ENCODE measurements around the gene VAC14. TPM values are rescaled to one million over a fixed set of nuclear protein-coding genes. Genes with fewer than 3 reads are reported as not detected.
A peak's percentile ranks its signal among the peaks of the same experiment; 100 is the strongest.

The VAC14 gene
- total RNA-seq, 1 donor from 2014 or later: 74.0 TPM

GRCh38 chr16:70709457-70709856 is 91.5 kb downstream of the VAC14 start:
- no peak for DNase-seq (ENCODE audit: low read depth)

GRCh38 chr16:70708366-70709246 is 92.4 kb downstream of the VAC14 start:
- DNase-seq (ENCODE audit: low read depth): peak; percentile 63

GRCh38 chr16:70706948-70707465 is 94.0 kb downstream of the VAC14 start:
- peak; percentile 41 for DNase-seq (ENCODE audit: low read depth)

DNA sequence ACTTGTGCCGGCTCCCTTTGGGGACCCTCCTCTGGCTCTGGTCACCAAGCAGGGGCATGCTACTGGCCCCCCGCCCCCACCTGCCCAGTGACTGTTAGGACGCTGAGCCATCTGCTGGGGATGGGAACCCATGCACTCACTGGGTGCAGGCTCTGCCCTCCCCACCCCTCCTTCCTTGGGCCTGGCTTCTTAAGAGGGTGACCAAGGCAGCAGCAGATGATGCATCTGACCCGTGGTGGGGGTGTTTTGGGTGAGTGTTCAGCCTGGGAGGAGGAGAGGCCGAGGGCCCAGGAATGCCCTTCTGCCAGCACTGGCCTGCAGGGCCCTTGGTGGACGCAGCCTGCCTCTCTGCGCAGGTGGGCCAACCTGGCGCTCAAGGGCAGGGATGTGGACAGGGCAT is 95.9 kb downstream of the VAC14 start:
- DNase-seq (ENCODE audit: low read depth): peak; percentile 61

DNA sequence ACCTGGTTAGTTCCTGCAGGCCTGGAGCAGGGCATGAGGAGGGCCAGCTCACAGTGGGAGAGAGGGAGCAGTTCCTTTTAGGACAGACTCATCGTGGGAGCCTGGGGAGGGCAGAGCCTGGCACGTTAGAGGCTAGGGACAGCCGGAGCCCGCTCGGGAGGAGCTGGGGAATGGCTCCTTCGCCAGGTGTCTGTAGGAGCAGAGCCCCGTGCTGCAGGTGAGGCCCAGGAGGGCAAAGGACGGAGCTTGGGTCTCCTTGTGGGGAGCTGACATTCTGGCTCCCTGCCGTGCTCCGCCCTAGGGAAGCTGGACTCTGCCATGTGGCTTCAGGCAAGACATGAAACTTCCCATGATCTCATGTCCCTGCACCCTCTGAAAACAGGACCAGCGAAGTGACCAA is 96.4 kb downstream of the VAC14 start:
- DNase-seq (ENCODE audit: low read depth): peak; percentile 65

- peak; percentile 33 for DNase-seq (ENCODE audit: low read depth)
These were observed 97.0 kb downstream of the VAC14 start for GRCh38 chr16:70703835-70704381.

GRCh38 chr16:70703041-70703834 is 97.7 kb downstream of the VAC14 start:
- peak; percentile 99 for DNase-seq (ENCODE audit: low read depth)

DNA sequence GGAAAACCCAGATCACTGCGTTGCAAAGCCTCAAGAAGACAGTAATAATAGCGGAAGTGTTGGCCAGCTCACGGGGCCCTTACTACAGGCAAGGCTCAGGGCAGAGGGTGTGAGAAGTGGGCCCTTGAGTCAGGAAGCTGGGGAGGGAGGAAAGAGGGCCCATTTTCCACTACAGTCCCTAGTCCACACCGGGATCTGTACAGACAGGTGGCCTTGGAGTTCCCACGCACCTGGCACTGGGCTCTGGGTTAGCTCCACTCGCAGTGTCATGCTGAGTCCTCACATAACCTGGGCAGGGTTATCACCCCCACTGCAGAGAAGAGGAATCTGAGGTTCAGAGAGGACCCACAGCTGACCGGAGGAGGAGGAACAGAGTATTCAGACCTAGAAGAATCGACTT is 98.3 kb downstream of the VAC14 start:
- no peak for DNase-seq (ENCODE audit: low read depth)

DNA sequence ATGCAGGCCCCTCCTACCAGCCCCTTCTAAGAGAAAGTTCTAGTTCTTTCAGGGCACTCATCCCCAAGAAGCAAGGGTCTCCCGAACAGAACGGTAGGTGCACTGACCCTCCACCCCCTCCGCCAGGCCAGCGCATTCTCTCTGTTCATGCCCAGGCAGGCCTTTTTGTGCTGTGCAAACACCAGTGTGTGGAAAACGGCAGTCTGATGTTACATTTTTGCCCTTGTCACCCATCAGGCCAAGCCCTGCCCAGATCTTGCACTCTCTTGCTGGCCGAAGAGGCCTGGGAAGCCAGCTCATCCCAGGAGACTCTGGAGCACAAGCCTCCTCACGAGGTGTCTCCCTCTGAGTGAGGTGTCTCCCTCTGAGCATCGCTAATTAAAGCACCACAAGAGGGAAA is 99.0 kb downstream of the VAC14 start:
- DNase-seq (ENCODE audit: low read depth): no peak

DNA sequence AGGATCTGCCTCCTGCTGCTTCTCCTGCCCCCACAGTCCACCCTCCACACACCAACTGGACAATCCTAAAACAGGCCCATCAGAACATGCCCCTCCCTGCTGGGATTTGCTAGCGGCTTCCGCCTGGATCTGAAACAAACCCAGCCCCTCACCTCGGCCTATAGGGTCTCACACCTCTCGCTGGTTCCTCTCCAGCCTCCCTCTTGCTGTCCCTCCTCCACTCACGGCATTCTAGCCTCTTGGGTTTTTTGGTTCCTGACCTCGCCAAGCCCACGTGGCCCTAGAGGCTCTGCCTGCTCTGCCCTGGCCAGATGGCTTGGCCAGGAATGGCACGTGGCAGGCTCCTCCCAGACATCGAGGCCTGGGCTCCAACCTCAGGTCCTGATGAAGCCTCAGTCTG is 99.4 kb downstream of the VAC14 start:
- peak; percentile 92 for DNase-seq (ENCODE audit: low read depth)

- DNase-seq (ENCODE audit: low read depth): peak; percentile 94
These were observed 99.9 kb downstream of the VAC14 start for GRCh38 chr16:70701036-70701435.

- peak; percentile 99 for DNase-seq (ENCODE audit: low read depth)
These were observed 100.6 kb downstream of the VAC14 start for GRCh38 chr16:70700101-70701020.

- DNase-seq (ENCODE audit: low read depth): no peak
These were observed 101.3 kb downstream of the VAC14 start for GRCh38 chr16:70699696-70700095.

GRCh38 chr16:70698901-70699300 is 102.1 kb downstream of the VAC14 start:
- peak; percentile 88 for DNase-seq (ENCODE audit: low read depth)

DNA sequence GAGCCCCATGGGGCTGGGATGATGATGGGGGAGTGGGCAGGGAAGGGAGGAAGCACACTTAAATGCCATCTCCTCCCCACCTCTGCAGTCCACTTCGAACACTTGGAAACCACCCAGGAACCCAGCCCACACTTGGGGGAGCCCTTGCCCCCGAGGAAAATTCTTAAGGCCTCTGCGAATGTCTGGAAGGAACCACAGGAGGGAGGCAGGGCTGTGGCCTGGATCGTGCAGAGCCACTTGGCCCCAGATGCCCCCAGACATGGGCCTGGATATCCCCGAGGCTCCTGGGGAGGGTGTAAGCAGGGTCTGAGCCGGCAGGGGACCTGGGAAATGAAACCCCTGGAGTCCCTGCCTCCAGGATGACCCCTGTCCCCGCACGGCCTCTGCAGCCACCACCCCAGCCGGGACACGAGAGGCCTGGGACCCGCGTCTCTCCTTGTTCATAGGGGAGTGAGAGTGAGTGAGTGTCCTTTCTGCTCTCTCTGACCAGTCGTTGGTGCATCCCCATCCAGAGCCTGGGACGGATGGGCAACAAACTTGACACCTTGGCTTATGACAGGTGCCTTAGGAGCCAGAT is 103.3 kb downstream of the VAC14 start:
- DNase-seq (ENCODE audit: low read depth): peak; percentile 92

GRCh38 chr16:70696952-70697593 is 103.9 kb downstream of the VAC14 start:
- DNase-seq (ENCODE audit: low read depth): peak; percentile 77

- DNase-seq (ENCODE audit: low read depth): no peak
These were observed 104.6 kb downstream of the VAC14 start for GRCh38 chr16:70696355-70696754.

DNA sequence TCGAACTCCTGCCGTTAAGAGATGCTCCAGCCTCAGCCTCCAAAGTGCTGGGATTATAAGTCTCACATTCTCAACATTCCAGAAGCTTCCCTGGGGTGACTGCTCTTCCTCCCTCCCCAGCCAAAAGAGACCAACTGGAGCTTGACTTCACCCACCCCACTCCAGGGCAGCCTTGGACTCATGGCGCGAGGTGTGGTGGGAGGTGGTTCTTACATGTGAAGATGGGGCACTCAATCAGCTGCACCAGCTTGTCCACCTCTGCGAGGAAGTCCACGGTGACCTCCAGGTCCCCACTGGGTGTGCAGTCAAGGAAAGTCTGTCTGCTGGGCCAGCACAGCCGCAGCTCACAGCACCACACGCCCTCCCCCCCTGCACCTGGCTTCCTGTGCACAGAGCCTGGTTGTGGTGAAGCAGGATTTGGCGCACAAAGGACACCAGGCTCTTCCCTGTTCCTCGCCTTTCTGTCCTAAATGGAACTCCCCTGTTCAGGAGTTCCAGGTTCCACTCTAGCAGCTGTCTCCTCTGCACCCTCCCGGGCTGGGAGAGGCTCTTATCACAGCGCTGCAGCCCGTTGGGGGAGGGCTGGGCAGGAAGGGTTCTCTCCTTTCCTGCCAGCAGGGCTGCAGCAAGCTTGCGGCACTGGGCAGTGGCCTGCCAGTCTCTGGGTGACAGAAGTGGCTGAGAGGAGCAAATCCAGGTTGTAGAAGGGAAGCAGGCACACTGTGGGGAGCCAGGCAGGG is 105.5 kb downstream of the VAC14 start:
- DNase-seq (ENCODE audit: low read depth): peak; percentile 95

DNA sequence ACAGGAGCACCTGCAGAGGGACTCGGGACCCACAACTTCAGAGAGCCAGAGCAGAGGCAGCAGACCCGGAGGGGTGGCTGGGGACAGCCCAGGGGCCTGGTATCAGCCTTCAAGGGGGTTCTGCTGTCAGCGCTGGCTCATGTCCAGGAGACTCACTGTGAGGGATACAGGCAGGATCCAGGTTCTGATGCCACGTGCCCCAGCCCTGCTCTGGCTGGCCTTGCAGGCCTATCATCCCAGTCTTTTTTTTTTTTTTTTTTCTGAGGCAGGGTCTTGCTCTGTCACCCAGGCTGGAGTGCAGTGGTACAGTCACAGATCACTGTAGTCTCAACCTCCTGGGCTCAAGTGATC is 106.1 kb downstream of the VAC14 start:
- DNase-seq (ENCODE audit: low read depth): no peak

All from myocyte (in vitro differentiated cells).